A549 (cell line): ENCODE data around the gene FAM89B.

Experiments
- CHD4 ChIP-seq: fragments of 200-600 bp; sonication (generic); IDR thresholded peaks from 2 replicates; pipeline ENCODE4 v1.6.1; 2016; ENCODE audit warnings: antibody characterized with exemption, mild to moderate bottlenecking, borderline replicate concordance
- TF ChIP-seq, protein P1 (sequence below): fragments of 200-600 bp; sonication (generic); IDR thresholded peaks from 2 replicates; pipeline ENCODE4 v1.6.1; 2016; ENCODE audit warnings: antibody characterized with exemption, mild to moderate bottlenecking, moderate library complexity

DNA sequence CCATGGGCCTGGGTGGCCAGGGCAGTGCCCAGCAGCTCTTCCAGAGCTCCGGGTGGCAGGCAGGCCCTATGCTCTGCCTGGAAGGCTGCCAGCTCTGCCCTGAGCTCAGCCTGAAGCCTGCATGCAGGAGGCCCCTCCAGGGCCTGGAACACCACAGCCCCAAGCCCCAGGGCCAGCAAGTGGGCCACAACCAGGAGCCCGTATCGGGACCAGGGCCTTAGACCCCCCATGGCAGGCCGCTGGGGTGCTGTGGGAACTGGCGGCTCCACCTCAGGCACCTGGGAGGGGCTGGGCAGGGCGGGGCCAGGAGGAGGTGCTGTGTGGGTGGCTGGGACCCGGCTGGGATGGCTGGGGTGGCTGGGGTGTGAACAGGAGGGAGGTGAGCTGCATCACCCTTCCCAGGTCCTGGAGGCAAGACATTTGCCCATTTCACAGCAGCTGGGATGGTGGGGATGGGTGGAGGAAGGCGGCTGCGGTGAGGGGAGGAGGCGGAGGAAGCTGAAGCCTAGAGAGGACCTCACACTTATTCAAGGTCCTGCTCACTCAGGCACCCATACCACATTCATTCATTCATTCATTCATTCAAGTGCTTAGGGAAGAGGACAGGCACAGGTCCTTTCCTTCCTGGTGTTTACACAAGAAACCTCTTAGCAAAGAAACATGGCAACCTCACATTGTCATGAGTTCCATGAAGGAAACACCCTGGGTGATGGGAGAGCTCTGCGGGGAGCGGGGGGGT, 23.4 kb downstream of the FAM89B start, which contains the start of gene KCNK7:
- TF ChIP-seq, protein P1, sequence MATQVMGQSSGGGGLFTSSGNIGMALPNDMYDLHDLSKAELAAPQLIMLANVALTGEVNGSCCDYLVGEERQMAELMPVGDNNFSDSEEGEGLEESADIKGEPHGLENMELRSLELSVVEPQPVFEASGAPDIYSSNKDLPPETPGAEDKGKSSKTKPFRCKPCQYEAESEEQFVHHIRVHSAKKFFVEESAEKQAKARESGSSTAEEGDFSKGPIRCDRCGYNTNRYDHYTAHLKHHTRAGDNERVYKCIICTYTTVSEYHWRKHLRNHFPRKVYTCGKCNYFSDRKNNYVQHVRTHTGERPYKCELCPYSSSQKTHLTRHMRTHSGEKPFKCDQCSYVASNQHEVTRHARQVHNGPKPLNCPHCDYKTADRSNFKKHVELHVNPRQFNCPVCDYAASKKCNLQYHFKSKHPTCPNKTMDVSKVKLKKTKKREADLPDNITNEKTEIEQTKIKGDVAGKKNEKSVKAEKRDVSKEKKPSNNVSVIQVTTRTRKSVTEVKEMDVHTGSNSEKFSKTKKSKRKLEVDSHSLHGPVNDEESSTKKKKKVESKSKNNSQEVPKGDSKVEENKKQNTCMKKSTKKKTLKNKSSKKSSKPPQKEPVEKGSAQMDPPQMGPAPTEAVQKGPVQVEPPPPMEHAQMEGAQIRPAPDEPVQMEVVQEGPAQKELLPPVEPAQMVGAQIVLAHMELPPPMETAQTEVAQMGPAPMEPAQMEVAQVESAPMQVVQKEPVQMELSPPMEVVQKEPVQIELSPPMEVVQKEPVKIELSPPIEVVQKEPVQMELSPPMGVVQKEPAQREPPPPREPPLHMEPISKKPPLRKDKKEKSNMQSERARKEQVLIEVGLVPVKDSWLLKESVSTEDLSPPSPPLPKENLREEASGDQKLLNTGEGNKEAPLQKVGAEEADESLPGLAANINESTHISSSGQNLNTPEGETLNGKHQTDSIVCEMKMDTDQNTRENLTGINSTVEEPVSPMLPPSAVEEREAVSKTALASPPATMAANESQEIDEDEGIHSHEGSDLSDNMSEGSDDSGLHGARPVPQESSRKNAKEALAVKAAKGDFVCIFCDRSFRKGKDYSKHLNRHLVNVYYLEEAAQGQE: no peak
- no peak for TF ChIP-seq CHD4
